ENCODE measurements around the gene LDB3. TPM values are rescaled to one million over a fixed set of nuclear protein-coding genes. Genes with fewer than 3 reads are reported as not detected.

The LDB3 gene
- total and polyA plus RNA-seq, 2 of the 8 experiments (the other 6 are each of a cell fraction or from before 2014, with no cell fraction given): 0.20 to 0.43 TPM

GRCh38 chr10:86708068-86708782 is 39.9 kb downstream of the LDB3 start (continued):
- TF ChIP-seq, protein P1, sequence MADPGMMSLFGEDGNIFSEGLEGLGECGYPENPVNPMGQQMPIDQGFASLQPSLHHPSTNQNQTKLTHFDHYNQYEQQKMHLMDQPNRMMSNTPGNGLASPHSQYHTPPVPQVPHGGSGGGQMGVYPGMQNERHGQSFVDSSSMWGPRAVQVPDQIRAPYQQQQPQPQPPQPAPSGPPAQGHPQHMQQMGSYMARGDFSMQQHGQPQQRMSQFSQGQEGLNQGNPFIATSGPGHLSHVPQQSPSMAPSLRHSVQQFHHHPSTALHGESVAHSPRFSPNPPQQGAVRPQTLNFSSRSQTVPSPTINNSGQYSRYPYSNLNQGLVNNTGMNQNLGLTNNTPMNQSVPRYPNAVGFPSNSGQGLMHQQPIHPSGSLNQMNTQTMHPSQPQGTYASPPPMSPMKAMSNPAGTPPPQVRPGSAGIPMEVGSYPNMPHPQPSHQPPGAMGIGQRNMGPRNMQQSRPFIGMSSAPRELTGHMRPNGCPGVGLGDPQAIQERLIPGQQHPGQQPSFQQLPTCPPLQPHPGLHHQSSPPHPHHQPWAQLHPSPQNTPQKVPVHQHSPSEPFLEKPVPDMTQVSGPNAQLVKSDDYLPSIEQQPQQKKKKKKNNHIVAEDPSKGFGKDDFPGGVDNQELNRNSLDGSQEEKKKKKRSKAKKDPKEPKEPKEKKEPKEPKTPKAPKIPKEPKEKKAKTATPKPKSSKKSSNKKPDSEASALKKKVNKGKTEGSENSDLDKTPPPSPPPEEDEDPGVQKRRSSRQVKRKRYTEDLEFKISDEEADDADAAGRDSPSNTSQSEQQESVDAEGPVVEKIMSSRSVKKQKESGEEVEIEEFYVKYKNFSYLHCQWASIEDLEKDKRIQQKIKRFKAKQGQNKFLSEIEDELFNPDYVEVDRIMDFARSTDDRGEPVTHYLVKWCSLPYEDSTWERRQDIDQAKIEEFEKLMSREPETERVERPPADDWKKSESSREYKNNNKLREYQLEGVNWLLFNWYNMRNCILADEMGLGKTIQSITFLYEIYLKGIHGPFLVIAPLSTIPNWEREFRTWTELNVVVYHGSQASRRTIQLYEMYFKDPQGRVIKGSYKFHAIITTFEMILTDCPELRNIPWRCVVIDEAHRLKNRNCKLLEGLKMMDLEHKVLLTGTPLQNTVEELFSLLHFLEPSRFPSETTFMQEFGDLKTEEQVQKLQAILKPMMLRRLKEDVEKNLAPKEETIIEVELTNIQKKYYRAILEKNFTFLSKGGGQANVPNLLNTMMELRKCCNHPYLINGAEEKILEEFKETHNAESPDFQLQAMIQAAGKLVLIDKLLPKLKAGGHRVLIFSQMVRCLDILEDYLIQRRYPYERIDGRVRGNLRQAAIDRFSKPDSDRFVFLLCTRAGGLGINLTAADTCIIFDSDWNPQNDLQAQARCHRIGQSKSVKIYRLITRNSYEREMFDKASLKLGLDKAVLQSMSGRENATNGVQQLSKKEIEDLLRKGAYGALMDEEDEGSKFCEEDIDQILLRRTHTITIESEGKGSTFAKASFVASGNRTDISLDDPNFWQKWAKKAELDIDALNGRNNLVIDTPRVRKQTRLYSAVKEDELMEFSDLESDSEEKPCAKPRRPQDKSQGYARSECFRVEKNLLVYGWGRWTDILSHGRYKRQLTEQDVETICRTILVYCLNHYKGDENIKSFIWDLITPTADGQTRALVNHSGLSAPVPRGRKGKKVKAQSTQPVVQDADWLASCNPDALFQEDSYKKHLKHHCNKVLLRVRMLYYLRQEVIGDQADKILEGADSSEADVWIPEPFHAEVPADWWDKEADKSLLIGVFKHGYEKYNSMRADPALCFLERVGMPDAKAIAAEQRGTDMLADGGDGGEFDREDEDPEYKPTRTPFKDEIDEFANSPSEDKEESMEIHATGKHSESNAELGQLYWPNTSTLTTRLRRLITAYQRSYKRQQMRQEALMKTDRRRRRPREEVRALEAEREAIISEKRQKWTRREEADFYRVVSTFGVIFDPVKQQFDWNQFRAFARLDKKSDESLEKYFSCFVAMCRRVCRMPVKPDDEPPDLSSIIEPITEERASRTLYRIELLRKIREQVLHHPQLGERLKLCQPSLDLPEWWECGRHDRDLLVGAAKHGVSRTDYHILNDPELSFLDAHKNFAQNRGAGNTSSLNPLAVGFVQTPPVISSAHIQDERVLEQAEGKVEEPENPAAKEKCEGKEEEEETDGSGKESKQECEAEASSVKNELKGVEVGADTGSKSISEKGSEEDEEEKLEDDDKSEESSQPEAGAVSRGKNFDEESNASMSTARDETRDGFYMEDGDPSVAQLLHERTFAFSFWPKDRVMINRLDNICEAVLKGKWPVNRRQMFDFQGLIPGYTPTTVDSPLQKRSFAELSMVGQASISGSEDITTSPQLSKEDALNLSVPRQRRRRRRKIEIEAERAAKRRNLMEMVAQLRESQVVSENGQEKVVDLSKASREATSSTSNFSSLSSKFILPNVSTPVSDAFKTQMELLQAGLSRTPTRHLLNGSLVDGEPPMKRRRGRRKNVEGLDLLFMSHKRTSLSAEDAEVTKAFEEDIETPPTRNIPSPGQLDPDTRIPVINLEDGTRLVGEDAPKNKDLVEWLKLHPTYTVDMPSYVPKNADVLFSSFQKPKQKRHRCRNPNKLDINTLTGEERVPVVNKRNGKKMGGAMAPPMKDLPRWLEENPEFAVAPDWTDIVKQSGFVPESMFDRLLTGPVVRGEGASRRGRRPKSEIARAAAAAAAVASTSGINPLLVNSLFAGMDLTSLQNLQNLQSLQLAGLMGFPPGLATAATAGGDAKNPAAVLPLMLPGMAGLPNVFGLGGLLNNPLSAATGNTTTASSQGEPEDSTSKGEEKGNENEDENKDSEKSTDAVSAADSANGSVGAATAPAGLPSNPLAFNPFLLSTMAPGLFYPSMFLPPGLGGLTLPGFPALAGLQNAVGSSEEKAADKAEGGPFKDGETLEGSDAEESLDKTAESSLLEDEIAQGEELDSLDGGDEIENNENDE (IDR thresholded peaks at IDR 0.05; ENCODE audit: insufficient replicate concordance, low read length): no peak
- no peak for TF ChIP-seq CTCF (IDR thresholded peaks at IDR 0.05; ENCODE audit: control extremely low read depth in 1 of 3, insufficient read depth in 1 of 3, low read depth in 1 of 3, low read length in 3 of 3)
- no peak for TF ChIP-seq MAFK (IDR thresholded peaks at IDR 0.05; ENCODE audit: low read depth, low read length)

All from H1 (cell line).